ENCODE data around the gene CNTNAP2.
"Not testable (repeated sequence)": the region's sequence is repeated elsewhere in the genome, so short reads cannot be mapped to it uniquely, and the experiment has no call there.

Gene CNTNAP2

DNA sequence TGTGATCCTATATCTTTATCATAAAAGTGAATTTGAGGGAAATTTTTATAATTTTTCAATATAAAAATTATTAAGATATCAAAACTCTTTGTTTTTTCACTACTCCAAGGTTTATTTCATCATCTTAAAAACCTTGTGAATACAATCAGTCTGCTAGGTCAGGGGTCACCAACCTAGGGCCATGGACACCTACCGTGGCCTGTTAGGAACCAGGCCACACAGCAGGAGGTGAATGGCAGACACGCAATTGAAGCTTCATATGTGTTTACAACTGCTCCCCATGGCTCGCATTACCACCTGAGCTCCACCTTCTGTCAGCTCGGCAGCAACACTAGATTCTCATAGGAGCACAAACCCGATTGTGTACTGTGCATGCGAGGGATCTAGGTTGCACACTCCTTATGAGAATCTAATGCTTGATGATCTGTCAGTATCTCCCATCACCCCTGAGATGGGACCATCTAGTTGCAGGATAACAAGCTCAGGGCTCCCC is 2202.8 kb downstream of the CNTNAP2 start:
- DNase-seq (ENCODE audit: low spot score): no peak
- H3K9me3 Mint-ChIP-seq: no peaks in the 10 kb centered on the region
- no peaks in the 10 kb centered on the region for H3K4me1 Mint-ChIP-seq (ENCODE audit: low read depth)
- H3K27me3 Mint-ChIP-seq (ENCODE audit: low read depth): no peaks in the 10 kb centered on the region
- no peaks in the 10 kb centered on the region for H3K36me3 Mint-ChIP-seq (ENCODE audit: low read depth)
- H3K27ac Mint-ChIP-seq: no peak overlapping the region
- no peak overlapping the region for H3K4me3 Mint-ChIP-seq

DNA sequence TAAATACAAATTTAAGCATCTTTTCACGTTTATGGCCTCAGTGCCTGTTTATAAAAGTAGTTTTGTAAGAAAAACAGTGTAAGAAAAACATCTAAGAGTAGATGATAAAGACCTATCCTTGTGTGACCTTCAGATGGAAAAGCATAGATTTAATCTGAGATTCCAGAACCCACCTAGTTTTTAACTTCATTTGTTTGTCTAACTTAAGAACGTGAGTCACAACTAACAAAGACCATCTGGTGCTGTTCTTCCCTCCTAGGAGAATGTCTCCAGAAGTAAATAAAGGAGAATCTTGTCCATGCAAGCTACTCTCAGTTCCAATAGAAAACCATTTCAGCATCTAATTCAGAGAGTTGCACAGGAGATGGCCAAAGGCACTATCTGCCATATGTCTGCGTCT is 2208.6 kb downstream of the CNTNAP2 start:
- DNase-seq (ENCODE audit: low spot score): no peak
- Mint-ChIP-seq H3K4me1 (ENCODE audit: low read depth) (no peaks in the 10 kb centered on the region), H3K27me3 (ENCODE audit: low read depth) (no peaks in the 10 kb centered on the region), H3K27ac (no peak overlapping the region), H3K4me3 (no peak overlapping the region), H3K9me3 (peaks cover 6% of the 10 kb centered on the region), H3K36me3 (ENCODE audit: low read depth) (peaks cover 4% of the 10 kb centered on the region)

- Mint-ChIP-seq H3K27me3 (ENCODE audit: low read depth) (no peaks in the 10 kb centered on the region), H3K27ac (no peak overlapping the region), H3K4me1 (ENCODE audit: low read depth) (no peaks in the 10 kb centered on the region), H3K36me3 (ENCODE audit: low read depth) (peaks cover 10% of the 10 kb centered on the region), H3K9me3 (peaks cover 20% of the 10 kb centered on the region), H3K4me3 (no peak overlapping the region)
- no peak for DNase-seq (ENCODE audit: low spot score)
These were observed 2210.8 kb downstream of the CNTNAP2 start for GRCh38 chr7:148327379-148327778.

DNA sequence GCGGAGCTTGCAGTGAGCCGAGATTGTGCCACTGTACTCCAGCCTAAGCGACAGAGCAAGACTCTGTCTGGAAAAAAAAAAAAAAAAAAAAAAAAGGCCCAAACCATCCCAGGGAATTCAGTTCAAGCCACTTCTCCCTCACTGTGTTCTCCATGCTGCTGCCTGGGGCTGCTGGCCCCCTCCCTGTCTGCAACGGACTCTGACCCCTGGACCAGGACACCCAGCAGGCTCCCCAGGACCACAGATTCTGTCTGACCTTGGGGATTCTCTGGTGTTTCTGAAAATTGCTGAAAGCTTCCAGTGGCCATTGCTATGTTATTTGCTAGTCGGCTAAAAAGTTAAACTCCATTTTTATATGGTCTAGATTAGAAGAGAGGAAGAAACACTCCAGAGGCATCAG is 2212.3 kb downstream of the CNTNAP2 start:
- H3K27me3 Mint-ChIP-seq (ENCODE audit: low read depth): no peaks in the 10 kb centered on the region
- H3K4me1 Mint-ChIP-seq (ENCODE audit: low read depth): no peaks in the 10 kb centered on the region
- no peak for DNase-seq (ENCODE audit: low spot score)
- H3K36me3 Mint-ChIP-seq (ENCODE audit: low read depth): peaks cover 10% of the 10 kb centered on the region
- H3K9me3 Mint-ChIP-seq: peaks cover 20% of the 10 kb centered on the region
- H3K27ac Mint-ChIP-seq: no peak overlapping the region
- H3K4me3 Mint-ChIP-seq: no peak overlapping the region

GRCh38 chr7:148330124-148330818 is 2213.7 kb downstream of the CNTNAP2 start:
- H3K9me3 Mint-ChIP-seq: peaks cover 20% of the 10 kb centered on the region
- H3K27ac Mint-ChIP-seq: peak overlapping the region; percentile 13
- H3K4me1 Mint-ChIP-seq (ENCODE audit: low read depth): no peaks in the 10 kb centered on the region
- H3K36me3 Mint-ChIP-seq (ENCODE audit: low read depth): peaks cover 10% of the 10 kb centered on the region
- no peak for DNase-seq (ENCODE audit: low spot score)
- no peaks in the 10 kb centered on the region for H3K27me3 Mint-ChIP-seq (ENCODE audit: low read depth)
- no peak overlapping the region for H3K4me3 Mint-ChIP-seq

DNA sequence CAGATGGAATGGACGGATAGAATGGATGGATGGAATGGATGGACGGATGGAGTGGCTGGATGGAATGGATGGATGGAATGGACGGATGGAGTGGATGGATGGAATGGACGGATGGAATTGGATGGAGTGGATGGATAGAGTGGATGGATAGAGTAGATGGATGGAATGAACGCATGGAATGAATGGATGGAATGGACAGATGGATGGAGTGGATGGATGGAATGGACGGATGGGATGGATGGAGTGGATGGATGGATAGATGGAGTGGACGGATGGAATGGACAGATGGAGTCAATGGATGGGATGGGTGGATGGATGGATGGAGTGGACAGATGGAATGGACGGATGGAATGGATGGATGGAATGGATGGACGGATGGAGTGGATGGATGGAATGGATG is 2214.2 kb downstream of the CNTNAP2 start:
- H3K4me1 Mint-ChIP-seq (ENCODE audit: low read depth): no peaks in the 10 kb centered on the region
- H3K27ac Mint-ChIP-seq: peak overlapping the region; percentile 9
- DNase-seq (ENCODE audit: low spot score): no peak
- H3K9me3 Mint-ChIP-seq: peaks cover 20% of the 10 kb centered on the region
- H3K27me3 Mint-ChIP-seq (ENCODE audit: low read depth): no peaks in the 10 kb centered on the region
- peaks cover 10% of the 10 kb centered on the region for H3K36me3 Mint-ChIP-seq (ENCODE audit: low read depth)
- no peak overlapping the region for H3K4me3 Mint-ChIP-seq

DNA sequence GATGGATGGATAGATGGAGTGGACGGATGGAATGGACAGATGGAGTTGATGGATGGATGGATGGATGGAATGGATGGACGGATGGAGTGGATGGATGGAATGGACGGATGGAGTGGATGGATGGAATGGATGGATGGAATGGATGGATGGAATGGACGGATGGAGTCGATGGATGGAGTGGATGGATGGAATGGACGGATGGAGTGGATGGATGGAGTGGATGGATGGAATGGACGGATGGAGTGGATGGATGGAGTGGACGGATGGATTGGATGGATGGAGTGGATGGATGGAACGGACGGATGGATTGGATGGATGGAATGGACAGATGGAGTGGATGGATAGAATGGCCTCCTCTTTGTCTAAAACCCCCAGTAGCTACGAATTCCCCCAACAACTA is 2214.9 kb downstream of the CNTNAP2 start:
- Mint-ChIP-seq H3K9me3 (peaks cover 20% of the 10 kb centered on the region), H3K36me3 (ENCODE audit: low read depth) (peaks cover 10% of the 10 kb centered on the region)
- H3K27me3 Mint-ChIP-seq (ENCODE audit: low read depth); H3K4me1 Mint-ChIP-seq (ENCODE audit: low read depth); DNase-seq (ENCODE audit: low spot score); H3K27ac Mint-ChIP-seq; H3K4me3 Mint-ChIP-seq: not testable (repeated sequence)

DNA sequence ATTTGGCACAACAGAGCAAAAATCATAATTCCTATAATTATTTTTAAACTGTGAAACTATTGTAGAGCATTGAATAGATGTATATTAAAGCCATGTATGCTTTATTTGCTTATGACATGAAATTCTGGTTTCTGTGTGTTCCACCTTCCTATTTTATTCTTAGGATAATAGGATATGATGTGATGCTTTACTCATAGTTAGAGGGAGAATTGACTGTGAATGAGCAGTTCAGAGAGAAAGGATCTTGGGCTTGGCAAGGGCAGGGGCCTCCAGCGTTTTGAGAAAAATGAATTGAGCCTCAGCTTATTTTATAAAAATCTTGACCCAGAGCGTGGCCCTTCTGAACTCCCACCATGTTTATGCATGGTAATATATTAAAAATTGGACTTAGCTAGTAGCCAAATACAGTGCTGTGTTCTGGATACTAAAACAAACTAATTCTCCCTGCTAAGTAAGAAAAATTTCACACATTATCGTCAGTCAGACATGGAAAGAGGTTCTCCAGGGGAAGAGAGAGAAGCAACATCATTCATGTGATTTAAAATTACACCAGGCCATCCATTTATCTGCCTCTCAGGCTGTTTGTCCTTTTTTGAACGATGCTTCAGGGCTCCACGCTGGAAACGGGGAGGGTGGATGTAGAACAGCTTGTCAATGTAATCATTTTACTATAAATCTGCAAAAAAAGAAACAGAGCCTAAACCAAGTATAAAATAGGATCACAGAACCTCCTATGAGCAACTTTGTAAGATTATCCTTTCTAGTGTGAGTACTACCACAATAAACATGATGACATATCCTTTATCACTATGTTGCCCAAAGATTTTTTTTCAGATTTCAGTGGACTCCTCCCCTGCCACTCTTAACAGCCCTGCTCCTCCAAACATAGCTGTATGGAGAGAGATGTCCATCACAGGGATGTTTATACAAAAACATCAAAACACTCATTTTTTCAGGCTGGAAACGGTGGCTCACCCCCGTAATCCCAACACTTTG is 2215.9 kb downstream of the CNTNAP2 start:
- peaks cover 20% of the 10 kb centered on the region for H3K9me3 Mint-ChIP-seq
- peaks cover 10% of the 10 kb centered on the region for H3K36me3 Mint-ChIP-seq (ENCODE audit: low read depth)
- H3K27me3 Mint-ChIP-seq (ENCODE audit: low read depth): peaks cover 10% of the 10 kb centered on the region
- H3K4me3 Mint-ChIP-seq: no peak overlapping the region
- H3K4me1 Mint-ChIP-seq (ENCODE audit: low read depth): no peaks in the 10 kb centered on the region
- no peak overlapping the region for H3K27ac Mint-ChIP-seq
- DNase-seq (ENCODE audit: low spot score): no peak

DNA sequence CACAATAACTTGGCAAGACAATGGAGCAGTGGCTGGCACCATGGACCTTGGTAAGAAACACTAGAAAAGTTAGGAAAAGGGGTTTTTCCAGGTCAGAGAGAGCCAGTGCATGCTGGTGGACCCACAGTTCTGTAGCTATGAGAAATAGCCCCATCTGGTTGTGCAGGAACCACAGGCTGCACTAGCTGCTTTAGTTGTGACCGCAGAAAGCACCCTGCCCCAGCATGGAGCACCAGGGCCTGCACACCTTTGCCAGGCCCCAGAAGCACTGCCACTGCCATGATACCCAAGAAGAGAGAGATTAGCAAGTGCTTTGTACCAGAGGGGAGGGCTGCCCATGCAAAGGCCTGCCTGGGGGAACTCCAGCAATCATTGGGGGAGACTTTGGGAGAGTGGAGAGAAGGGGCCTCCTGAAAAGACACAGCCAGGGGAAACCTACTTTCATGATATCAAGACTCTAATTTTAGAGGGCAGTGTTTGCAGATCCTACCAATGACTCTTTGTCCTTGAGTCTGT is 2217.9 kb downstream of the CNTNAP2 start:
- no peaks in the 10 kb centered on the region for H3K4me1 Mint-ChIP-seq (ENCODE audit: low read depth)
- H3K4me3 Mint-ChIP-seq: no peak overlapping the region
- H3K27ac Mint-ChIP-seq: no peak overlapping the region
- no peak for DNase-seq (ENCODE audit: low spot score)
- H3K9me3 Mint-ChIP-seq: peaks cover 20% of the 10 kb centered on the region
- peaks cover 31% of the 10 kb centered on the region for H3K27me3 Mint-ChIP-seq (ENCODE audit: low read depth)
- peaks cover 10% of the 10 kb centered on the region for H3K36me3 Mint-ChIP-seq (ENCODE audit: low read depth)

DNA sequence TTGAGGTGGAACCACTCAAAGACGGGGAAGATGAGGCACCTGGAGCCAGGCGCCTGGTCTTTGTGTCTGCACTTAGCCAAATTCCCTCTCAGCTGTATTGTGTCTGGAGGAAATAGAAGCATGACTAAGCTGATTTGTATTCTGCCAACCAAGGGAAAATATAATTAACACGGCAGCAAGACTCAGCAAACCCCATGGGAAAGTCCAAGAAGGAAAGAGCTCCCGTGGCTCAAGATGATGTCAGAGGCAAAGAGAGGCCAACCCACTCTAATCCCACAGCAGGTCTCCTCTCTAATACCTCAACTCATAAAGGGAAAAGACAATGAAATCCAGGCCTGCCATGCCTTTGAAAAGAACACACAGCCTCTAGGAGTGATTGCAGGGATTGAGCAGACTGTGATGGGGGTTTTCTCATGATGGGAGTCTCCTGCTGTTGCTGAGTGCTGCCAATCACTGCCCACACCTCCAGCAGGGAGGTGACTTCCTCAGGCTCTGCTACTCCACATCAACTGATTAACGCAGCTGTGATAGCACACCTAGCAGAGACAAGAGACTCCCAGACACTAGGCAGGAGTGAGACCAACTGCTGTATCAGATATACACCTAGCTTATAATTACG is 2218.5 kb downstream of the CNTNAP2 start:
- DNase-seq (ENCODE audit: low spot score): no peak
- Mint-ChIP-seq H3K4me3 (no peak overlapping the region), H3K9me3 (peaks cover 16% of the 10 kb centered on the region), H3K27me3 (ENCODE audit: low read depth) (peaks cover 36% of the 10 kb centered on the region), H3K36me3 (ENCODE audit: low read depth) (peaks cover 8% of the 10 kb centered on the region), H3K4me1 (ENCODE audit: low read depth) (no peaks in the 10 kb centered on the region), H3K27ac (no peak overlapping the region)

DNA sequence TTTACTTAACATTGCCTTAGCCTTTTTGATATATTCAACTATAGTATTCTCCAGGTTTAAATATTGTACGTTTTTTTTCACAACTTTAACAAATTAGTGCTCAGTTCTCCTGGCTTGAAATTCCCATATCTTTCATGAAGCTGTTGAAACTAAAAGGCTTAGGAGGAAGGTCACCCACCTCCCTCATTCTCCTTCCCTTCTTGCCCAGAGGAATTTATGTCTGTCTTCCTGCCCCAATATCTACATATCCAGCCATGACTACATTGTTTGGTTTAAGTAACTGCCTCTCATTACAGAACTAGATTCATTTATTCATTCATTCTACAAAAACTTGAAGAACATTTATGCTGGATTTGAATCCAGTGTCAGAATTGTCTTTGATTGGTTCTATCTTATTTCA is 2219.2 kb downstream of the CNTNAP2 start:
- peaks cover 4% of the 10 kb centered on the region for H3K36me3 Mint-ChIP-seq (ENCODE audit: low read depth)
- no peaks in the 10 kb centered on the region for H3K4me1 Mint-ChIP-seq (ENCODE audit: low read depth)
- no peak overlapping the region for H3K27ac Mint-ChIP-seq
- no peak for DNase-seq (ENCODE audit: low spot score)
- no peak overlapping the region for H3K4me3 Mint-ChIP-seq
- H3K9me3 Mint-ChIP-seq: peaks cover 9% of the 10 kb centered on the region
- H3K27me3 Mint-ChIP-seq (ENCODE audit: low read depth): peaks cover 43% of the 10 kb centered on the region

DNA sequence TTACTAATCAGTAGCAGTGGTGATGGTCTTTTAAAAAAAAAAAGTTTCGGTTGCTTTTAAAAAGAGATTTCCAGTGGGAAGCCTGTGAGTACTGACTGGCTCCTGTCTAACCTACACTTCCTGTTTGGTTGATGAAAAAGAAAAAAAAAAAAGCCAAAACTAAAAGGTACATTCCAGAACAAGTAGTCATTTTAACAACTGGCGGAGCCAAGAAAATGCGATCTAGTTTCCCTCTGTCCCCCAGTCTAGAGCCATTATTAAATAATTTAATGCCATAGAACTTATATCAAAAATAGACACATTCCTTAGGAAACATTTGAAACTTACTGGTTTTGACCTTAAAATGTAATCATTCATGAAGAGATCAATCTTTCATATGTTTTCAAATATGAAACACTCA is 2219.8 kb downstream of the CNTNAP2 start:
- no peak overlapping the region for H3K4me3 Mint-ChIP-seq
- peaks cover 3% of the 10 kb centered on the region for H3K9me3 Mint-ChIP-seq
- DNase-seq (ENCODE audit: low spot score): no peak
- H3K27me3 Mint-ChIP-seq (ENCODE audit: low read depth): peaks cover 47% of the 10 kb centered on the region
- H3K27ac Mint-ChIP-seq: no peak overlapping the region
- H3K4me1 Mint-ChIP-seq (ENCODE audit: low read depth): no peaks in the 10 kb centered on the region
- H3K36me3 Mint-ChIP-seq (ENCODE audit: low read depth): peaks cover 1% of the 10 kb centered on the region

GRCh38 chr7:148337246-148337965 is 2220.8 kb downstream of the CNTNAP2 start:
- no peaks in the 10 kb centered on the region for H3K36me3 Mint-ChIP-seq (ENCODE audit: low read depth)
- DNase-seq (ENCODE audit: low spot score): no peak
- peaks cover 51% of the 10 kb centered on the region for H3K27me3 Mint-ChIP-seq (ENCODE audit: low read depth)
- H3K27ac Mint-ChIP-seq: no peak overlapping the region
- H3K9me3 Mint-ChIP-seq: no peaks in the 10 kb centered on the region
- no peak overlapping the region for H3K4me3 Mint-ChIP-seq
- no peaks in the 10 kb centered on the region for H3K4me1 Mint-ChIP-seq (ENCODE audit: low read depth)
